IPS DF 6.9 (cell line): ENCODE measurements around the gene SPIN1.

ENCODE experiments used
- DNase-seq: peaks from one replicate; pipeline ENCODE4 v3.0.0-alpha.2; 2013; ENCODE audit warnings: low read depth, low spot score
- H3K27ac ChIP-seq: one replicate; pipeline ENCODE4 v1.5.1; 2013; ENCODE audit warnings: low read length, control low read depth
- H3K27me3 ChIP-seq: 2 replicates; pipeline ENCODE4 v1.6.1; 2013; ENCODE audit warnings: mild to moderate bottlenecking, low read length; ENCODE audit not compliant: control insufficient read depth, insufficient read depth
- H3K36me3 ChIP-seq: 2 replicates; pipeline ENCODE4 v1.6.1; 2013; ENCODE audit warnings: low read length; ENCODE audit not compliant: control insufficient read depth, insufficient read depth
- H3K4me1 ChIP-seq: 2 replicates; pipeline ENCODE4 v1.6.1; 2013; ENCODE audit warnings: low read length; ENCODE audit not compliant: control insufficient read depth, insufficient read depth
- H3K4me3 ChIP-seq: 2 replicates; pipeline ENCODE4 v1.5.1; 2013; ENCODE audit warnings: mild to moderate bottlenecking, low read length
- H3K9me3 ChIP-seq: 2 replicates; pipeline ENCODE4 v1.6.1; 2013; ENCODE audit warnings: low read length, inconsistent platforms; ENCODE audit not compliant: control insufficient read depth, insufficient read depth
- WGBS: extraction: QIAGEN DNeasy Blood & Tissue Kit; methylation state at CpG from one replicate; pipeline ENCODE4 v1.1.7; 2013; ENCODE audit warnings: mixed read lengths, missing lambda C conversion rate; ENCODE audit not compliant: insufficient read length, insufficient coverage; 5-methylcytosine and 5-hydroxymethylcytosine counted together

The SPIN1 gene

GRCh38 chr9:88451160-88451559 lies 62.9 kb downstream of the SPIN1 start:
- DNase-seq, result no peak
- H3K36me3 ChIP-seq, result peaks cover 6% of the 10 kb centered on the region; the same call in 1 of the 2 replicates
- H3K4me3 ChIP-seq, result no peak overlapping the region
- WGBS, result no CpG with 5 or more reads among the region's 5 CpGs
- H3K9me3 ChIP-seq, result no peaks in the 10 kb centered on the region
- no peaks in the 10 kb centered on the region for H3K4me1 ChIP-seq
- no peak overlapping the region for H3K27ac ChIP-seq
- no peaks in the 10 kb centered on the region for H3K27me3 ChIP-seq

GRCh38 chr9:88458716-88459465 lies 70.6 kb downstream of the SPIN1 start:
- H3K4me3 ChIP-seq, result no peak overlapping the region
- H3K9me3 ChIP-seq, result no peaks in the 10 kb centered on the region
- WGBS, result no CpG with 5 or more reads among the region's 5 CpGs
- H3K36me3 ChIP-seq, result no peaks in the 10 kb centered on the region
- no peak for DNase-seq
- H3K4me1 ChIP-seq, result no peaks in the 10 kb centered on the region; the same call in 1 of the 2 replicates
- no peaks in the 10 kb centered on the region for H3K27me3 ChIP-seq
- no peak overlapping the region for H3K27ac ChIP-seq

- H3K36me3 ChIP-seq, result no peaks in the 10 kb centered on the region
- WGBS, result no CpG with 5 or more reads among the region's 3 CpGs
- no peaks in the 10 kb centered on the region for H3K27me3 ChIP-seq
- no peak for DNase-seq
- H3K4me1 ChIP-seq, result no peaks in the 10 kb centered on the region; the same call in 1 of the 2 replicates
- H3K27ac ChIP-seq, result no peak overlapping the region
- H3K9me3 ChIP-seq, result no peaks in the 10 kb centered on the region
- no peak overlapping the region for H3K4me3 ChIP-seq
Measured at GRCh38 chr9:88460587-88461332, 72.5 kb downstream of the SPIN1 start.

- no peak overlapping the region for H3K27ac ChIP-seq
- DNase-seq, result no peak
- H3K36me3 ChIP-seq, result no peaks in the 10 kb centered on the region
- no peak overlapping the region for H3K4me3 ChIP-seq
- no CpG with 5 or more reads among the region's 6 CpGs for WGBS
- no peaks in the 10 kb centered on the region for H3K27me3 ChIP-seq
- H3K4me1 ChIP-seq, result no peaks in the 10 kb centered on the region; the same call in 1 of the 2 replicates
- no peaks in the 10 kb centered on the region for H3K9me3 ChIP-seq
Measured at GRCh38 chr9:88462191-88462590, 73.9 kb downstream of the SPIN1 start.

GRCh38 chr9:88464851-88465250 lies 76.6 kb downstream of the SPIN1 start:
- H3K4me1 ChIP-seq, result no peaks in the 10 kb centered on the region
- H3K4me3 ChIP-seq, result no peak overlapping the region
- WGBS, result no CpG with 5 or more reads among the region's 1 CpG
- no peak for DNase-seq
- H3K27me3 ChIP-seq, result no peaks in the 10 kb centered on the region
- no peaks in the 10 kb centered on the region for H3K9me3 ChIP-seq
- H3K27ac ChIP-seq, result no peak overlapping the region
- H3K36me3 ChIP-seq, result no peaks in the 10 kb centered on the region; the same call in 1 of the 2 replicates

- no peaks in the 10 kb centered on the region; the same call in 1 of the 2 replicates for H3K36me3 ChIP-seq
Measured at GRCh38 chr9:88468226-88468625, 80.0 kb downstream of the SPIN1 start.

GRCh38 chr9:88476491-88477271 lies 88.4 kb downstream of the SPIN1 start:
- Histone ChIP-seq H3K4me3 (no peak overlapping the region), H3K27ac (no peak overlapping the region), H3K27me3 (no peaks in the 10 kb centered on the region), H3K9me3 (no peaks in the 10 kb centered on the region), H3K36me3 (peaks cover 3% of the 10 kb centered on the region; the same call in 1 of the 2 replicates), H3K4me1 (no peaks in the 10 kb centered on the region)
- DNase-seq, result no peak
- WGBS, result no CpG with 5 or more reads among the region's 11 CpGs

More at GRCh38 chr9:88468226-88468625, 80.0 kb downstream of the SPIN1 start:
- no peaks in the 10 kb centered on the region for H3K27me3 ChIP-seq
- no peak for DNase-seq
- H3K4me3 ChIP-seq, result no peak overlapping the region
- WGBS, result no CpG with 5 or more reads among the region's 9 CpGs
- no peaks in the 10 kb centered on the region for H3K9me3 ChIP-seq
- no peaks in the 10 kb centered on the region for H3K4me1 ChIP-seq
- H3K27ac ChIP-seq, result no peak overlapping the region

- DNase-seq, result no peak
- peaks cover 3% of the 10 kb centered on the region; the same call in 1 of the 2 replicates for H3K36me3 ChIP-seq
- no peaks in the 10 kb centered on the region for H3K4me1 ChIP-seq
- no peak overlapping the region for H3K27ac ChIP-seq
- H3K4me3 ChIP-seq, result no peak overlapping the region
- no peaks in the 10 kb centered on the region for H3K27me3 ChIP-seq
- no peaks in the 10 kb centered on the region for H3K9me3 ChIP-seq
- WGBS, result no CpG with 5 or more reads among the region's 3 CpGs
Measured at GRCh38 chr9:88477300-88477751, 89.1 kb downstream of the SPIN1 start.

- Histone ChIP-seq H3K9me3 (no peaks in the 10 kb centered on the region), H3K36me3 (peaks cover 3% of the 10 kb centered on the region; the same call in 1 of the 2 replicates), H3K27me3 (no peaks in the 10 kb centered on the region), H3K4me3 (no peak overlapping the region), H3K4me1 (no peaks in the 10 kb centered on the region), H3K27ac (no peak overlapping the region)
- WGBS, result no CpG with 5 or more reads among the region's 3 CpGs
- no peak for DNase-seq
Measured at GRCh38 chr9:88478246-88478645, 90.0 kb downstream of the SPIN1 start.

GRCh38 chr9:88481933-88482332 lies 93.7 kb downstream of the SPIN1 start:
- no peak for DNase-seq
- Histone ChIP-seq H3K36me3 (peaks cover 2% of the 10 kb centered on the region; the same call in 1 of the 2 replicates), H3K27me3 (no peaks in the 10 kb centered on the region), H3K4me1 (no peaks in the 10 kb centered on the region), H3K27ac (no peak overlapping the region), H3K4me3 (no peak overlapping the region), H3K9me3 (no peaks in the 10 kb centered on the region)
- WGBS, result no CpG with 5 or more reads among the region's 4 CpGs
